ENCODE measurements around the gene MTMR11. TPM values are rescaled to one million over a fixed set of nuclear protein-coding genes. Genes with fewer than 3 reads are reported as not detected.

Gene MTMR11
- total and polyA plus RNA-seq, 2 of the 13 experiments (the other 11 are each of a cell fraction or from before 2014, with no cell fraction given) = 0.49 to 2.8 TPM

DNA sequence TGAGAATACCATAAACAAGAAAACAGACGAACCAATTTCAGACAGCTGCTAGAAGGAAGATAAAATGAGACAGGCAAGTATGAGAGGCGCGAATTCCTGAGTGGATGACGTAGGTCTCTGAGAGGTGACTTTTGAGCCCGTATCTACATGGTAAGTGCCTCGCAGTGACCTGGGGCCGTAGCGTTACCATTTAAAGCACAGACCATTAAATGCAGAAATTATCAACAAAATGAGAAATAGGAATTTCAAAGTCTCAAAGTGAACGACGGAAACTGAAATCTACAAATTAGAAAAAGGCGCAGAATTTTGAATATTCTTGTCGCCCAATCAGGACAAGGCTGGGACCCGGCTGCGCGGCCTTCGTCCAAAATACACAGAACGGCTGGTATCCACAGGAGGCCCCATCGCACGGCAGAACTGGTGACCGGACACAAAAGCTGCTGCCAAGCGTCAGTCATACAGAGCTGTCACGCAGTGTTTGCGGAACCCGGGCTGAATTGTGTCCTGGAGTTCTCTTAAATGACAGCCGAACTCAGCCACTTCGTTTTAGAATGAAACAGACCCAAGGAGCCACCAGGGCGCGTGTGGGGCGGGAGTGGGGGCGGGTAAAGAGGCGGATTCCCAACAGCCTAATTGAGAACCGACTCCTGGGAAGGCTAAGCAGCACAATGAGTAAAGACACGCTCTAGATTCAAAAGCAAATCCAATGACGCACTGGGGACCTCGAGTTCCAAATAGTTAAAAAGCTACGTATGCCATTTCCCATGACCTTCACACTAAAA, 51.1 kb downstream of the MTMR11 start (continued):
- TF ChIP-seq, protein P1, sequence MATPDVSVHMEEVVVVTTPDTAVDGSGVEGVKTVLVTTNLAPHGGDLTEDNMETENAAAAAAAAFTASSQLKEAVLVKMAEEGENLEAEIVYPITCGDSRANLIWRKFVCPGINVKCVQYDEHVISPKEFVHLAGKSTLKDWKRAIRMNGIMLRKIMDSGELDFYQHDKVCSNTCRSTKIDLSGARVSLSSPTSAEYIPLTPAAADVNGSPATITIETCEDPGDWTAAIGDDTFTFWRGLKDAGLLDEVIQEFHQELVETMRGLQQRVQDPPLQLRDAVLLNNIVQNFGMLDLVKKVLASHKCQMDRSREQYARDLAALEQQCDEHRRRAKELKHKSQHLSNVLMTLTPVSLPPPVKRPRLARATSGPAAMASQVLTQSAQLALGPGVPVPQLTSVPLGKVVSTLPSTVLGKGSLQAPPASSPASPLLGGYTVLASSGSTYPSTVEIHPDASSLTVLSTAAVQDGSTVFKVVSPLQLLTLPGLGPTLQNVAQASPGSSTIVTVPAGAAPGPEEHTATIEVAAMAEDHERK (CRISPR knock-in tag; IDR thresholded peaks at IDR 0.05; ENCODE audit: low read depth) = no peak
- TF ChIP-seq, protein P2, sequence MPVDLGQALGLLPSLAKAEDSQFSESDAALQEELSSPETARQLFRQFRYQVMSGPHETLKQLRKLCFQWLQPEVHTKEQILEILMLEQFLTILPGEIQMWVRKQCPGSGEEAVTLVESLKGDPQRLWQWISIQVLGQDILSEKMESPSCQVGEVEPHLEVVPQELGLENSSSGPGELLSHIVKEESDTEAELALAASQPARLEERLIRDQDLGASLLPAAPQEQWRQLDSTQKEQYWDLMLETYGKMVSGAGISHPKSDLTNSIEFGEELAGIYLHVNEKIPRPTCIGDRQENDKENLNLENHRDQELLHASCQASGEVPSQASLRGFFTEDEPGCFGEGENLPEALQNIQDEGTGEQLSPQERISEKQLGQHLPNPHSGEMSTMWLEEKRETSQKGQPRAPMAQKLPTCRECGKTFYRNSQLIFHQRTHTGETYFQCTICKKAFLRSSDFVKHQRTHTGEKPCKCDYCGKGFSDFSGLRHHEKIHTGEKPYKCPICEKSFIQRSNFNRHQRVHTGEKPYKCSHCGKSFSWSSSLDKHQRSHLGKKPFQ (CRISPR knock-in tag; IDR thresholded peaks at IDR 0.05; ENCODE audit: insufficient replicate concordance) = no peak
- TF ChIP-seq ONECUT2 (CRISPR knock-in tag; IDR thresholded peaks at IDR 0.05) (no peak), ZNF263 (CRISPR knock-in tag; IDR thresholded peaks at IDR 0.05) (no peak), ZNF660 (CRISPR knock-in tag; IDR thresholded peaks at IDR 0.05; ENCODE audit: borderline replicate concordance, low read depth) (no peak), SIN3B (IDR thresholded peaks at IDR 0.05; ENCODE audit: low read length) (no peak), PPARG (CRISPR knock-in tag; conservative IDR thresholded peaks at IDR 0.05) (no peak), ZNF432 (CRISPR knock-in tag; IDR thresholded peaks at IDR 0.05; ENCODE audit: borderline replicate concordance) (no peak), ZNF614 (CRISPR knock-in tag; IDR thresholded peaks at IDR 0.05; ENCODE audit: borderline replicate concordance) (0 out of 2 replicates have a peak, but pooled peaks have one; percentile 26), MAFK (conservative IDR thresholded peaks at IDR 0.05 in 1 of 2, IDR thresholded peaks at IDR 0.05 in 1 of 2; ENCODE audit: low read length in 2 of 2) (no peak), ZNF670 (CRISPR knock-in tag; IDR thresholded peaks at IDR 0.05; ENCODE audit: borderline replicate concordance) (0 out of 2 replicates have a peak, but pooled peaks have one; percentile 32), HDAC1 (CRISPR knock-in tag; IDR thresholded peaks at IDR 0.05) (peak; percentile 72), ZFYVE20 (CRISPR knock-in tag; IDR thresholded peaks at IDR 0.05; ENCODE audit: borderline replicate concordance, low read depth) (no peak), NR3C1 (CRISPR knock-in tag; IDR thresholded peaks at IDR 0.05) (no peak), ZNF567 (CRISPR knock-in tag; IDR thresholded peaks at IDR 0.05; ENCODE audit: borderline replicate concordance) (no peak), ZKSCAN1 (IDR thresholded peaks at IDR 0.05; ENCODE audit: low read length) (0 out of 2 replicates have a peak, but pooled peaks have one; percentile 20), SALL1 (CRISPR knock-in tag; IDR thresholded peaks at IDR 0.05) (peak; percentile 54; the same call in 1 of the 2 replicates)
- TF ChIP-seq, protein P3, sequence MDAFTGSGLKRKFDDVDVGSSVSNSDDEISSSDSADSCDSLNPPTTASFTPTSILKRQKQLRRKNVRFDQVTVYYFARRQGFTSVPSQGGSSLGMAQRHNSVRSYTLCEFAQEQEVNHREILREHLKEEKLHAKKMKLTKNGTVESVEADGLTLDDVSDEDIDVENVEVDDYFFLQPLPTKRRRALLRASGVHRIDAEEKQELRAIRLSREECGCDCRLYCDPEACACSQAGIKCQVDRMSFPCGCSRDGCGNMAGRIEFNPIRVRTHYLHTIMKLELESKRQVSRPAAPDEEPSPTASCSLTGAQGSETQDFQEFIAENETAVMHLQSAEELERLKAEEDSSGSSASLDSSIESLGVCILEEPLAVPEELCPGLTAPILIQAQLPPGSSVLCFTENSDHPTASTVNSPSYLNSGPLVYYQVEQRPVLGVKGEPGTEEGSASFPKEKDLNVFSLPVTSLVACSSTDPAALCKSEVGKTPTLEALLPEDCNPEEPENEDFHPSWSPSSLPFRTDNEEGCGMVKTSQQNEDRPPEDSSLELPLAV (CRISPR knock-in tag; conservative IDR thresholded peaks at IDR 0.05; ENCODE audit: low read depth) = no peak
- TF ChIP-seq, protein P4, sequence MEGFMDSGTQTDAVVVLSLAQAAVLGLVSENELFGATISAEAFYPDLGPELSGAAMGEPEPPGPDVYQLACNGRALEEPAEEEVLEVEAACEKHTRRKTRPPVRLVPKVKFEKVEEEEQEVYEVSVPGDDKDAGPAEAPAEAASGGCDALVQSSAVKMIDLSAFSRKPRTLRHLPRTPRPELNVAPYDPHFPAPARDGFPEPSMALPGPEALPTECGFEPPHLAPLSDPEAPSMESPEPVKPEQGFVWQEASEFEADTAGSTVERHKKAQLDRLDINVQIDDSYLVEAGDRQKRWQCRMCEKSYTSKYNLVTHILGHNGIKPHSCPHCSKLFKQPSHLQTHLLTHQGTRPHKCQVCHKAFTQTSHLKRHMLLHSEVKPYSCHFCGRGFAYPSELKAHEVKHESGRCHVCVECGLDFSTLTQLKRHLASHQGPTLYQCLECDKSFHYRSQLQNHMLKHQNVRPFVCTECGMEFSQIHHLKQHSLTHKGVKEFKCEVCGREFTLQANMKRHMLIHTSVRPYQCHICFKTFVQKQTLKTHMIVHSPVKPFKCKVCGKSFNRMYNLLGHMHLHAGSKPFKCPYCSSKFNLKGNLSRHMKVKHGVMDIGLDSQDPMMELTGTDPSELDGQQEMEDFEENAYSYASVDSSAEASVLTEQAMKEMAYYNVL (CRISPR knock-in tag; IDR thresholded peaks at IDR 0.05; ENCODE audit: borderline replicate concordance) = no peak; the same call in 1 of the 2 replicates
- TF ChIP-seq, protein P5, sequence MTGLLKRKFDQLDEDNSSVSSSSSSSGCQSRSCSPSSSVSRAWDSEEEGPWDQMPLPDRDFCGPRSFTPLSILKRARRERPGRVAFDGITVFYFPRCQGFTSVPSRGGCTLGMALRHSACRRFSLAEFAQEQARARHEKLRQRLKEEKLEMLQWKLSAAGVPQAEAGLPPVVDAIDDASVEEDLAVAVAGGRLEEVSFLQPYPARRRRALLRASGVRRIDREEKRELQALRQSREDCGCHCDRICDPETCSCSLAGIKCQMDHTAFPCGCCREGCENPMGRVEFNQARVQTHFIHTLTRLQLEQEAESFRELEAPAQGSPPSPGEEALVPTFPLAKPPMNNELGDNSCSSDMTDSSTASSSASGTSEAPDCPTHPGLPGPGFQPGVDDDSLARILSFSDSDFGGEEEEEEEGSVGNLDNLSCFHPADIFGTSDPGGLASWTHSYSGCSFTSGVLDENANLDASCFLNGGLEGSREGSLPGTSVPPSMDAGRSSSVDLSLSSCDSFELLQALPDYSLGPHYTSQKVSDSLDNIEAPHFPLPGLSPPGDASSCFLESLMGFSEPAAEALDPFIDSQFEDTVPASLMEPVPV (CRISPR knock-in tag; IDR thresholded peaks at IDR 0.05) = no peak
